Measurements from ENCODE around the gene HEPH. TPM values are rescaled to one million over a fixed set of nuclear protein-coding genes. Genes with fewer than 3 reads are reported as not detected.
"Not testable (repeated sequence)": the region's sequence is repeated elsewhere in the genome, so short reads cannot be mapped to it uniquely, and the experiment has no call there.

Gene HEPH
- polyA plus RNA-seq, 4 donors = 33.8 to 249 (median 56.8) TPM

DNA sequence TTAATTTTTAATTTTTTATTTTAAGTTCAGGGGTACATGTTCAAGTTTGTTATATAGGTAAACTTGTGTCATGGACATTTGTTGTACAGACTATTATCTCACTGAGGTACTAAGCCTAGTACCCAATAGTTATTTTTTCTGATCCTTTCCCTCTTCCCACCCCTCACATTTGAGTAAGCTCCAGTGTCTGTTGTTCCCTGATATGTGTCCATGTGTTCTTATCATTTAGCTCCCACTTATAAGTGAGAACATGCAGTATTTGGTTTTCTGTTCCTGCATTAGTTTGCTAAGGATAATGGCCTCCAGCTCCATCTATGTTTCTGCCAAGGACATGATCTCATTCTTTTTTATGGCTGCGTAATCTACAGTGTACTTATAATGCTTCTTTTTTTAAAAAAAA, 69.9 kb downstream of the HEPH start:
- FAIRE-seq; H3K4me3 ChIP-seq (ENCODE audit: low read depth in 1 of 3, low read length in 3 of 3); H3K4me1 ChIP-seq (ENCODE audit: control insufficient read depth in 3 of 3, insufficient read depth in 2 of 3, low read depth in 1 of 3, low read length in 2 of 3); H3K27ac ChIP-seq (ENCODE audit: low read depth in 1 of 3, low read length in 2 of 3); DNase-seq; H3K36me3 ChIP-seq (ENCODE audit: control insufficient read depth in 3 of 3, insufficient read depth in 2 of 3, low read depth in 1 of 3, low read length in 3 of 3); H3K9me3 ChIP-seq (ENCODE audit: control insufficient read depth in 2 of 2, insufficient read depth in 1 of 2, low read depth in 1 of 2, low read length in 1 of 2); H3K27me3 ChIP-seq (ENCODE audit: control insufficient read depth in 3 of 3, insufficient read depth in 3 of 3, low read length in 3 of 3): not testable (repeated sequence)
- WGBS, 3 donors = 90 to 100% (median 90%) methylated on average over 1 of the region's 1 CpG

DNA sequence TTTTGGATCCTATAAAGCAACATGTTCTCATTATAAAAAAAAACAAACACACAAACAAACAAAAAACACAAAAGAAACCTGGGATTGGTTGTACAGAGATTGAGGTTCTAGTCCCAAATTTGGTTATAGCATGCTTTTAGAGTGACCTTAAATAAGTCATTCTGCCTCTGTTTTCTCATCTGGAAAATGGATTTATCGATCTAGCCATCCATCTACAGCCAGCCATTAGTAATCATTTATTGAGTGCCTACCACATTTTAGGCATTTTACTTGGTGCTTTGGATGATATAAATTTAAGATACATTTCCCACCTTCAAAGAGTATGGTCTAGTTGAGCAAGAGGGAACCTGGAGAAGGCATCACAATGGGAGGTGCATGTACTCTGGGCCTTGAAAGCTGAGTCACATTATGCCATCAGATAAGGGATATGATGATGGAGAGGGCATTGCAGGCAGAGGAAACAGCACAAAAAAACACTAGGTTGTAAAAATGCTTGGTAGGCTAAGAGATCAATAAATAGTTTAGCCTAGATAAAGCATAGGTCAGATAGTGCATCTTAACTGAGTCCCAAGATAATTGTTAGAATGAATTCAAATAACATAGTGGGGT, 91.4 kb downstream of the HEPH start:
- peak in 1 of 2 donors; percentile 46 for DNase-seq
- Histone ChIP-seq H3K36me3 (ENCODE audit: control insufficient read depth in 3 of 3, insufficient read depth in 2 of 3, low read depth in 1 of 3, low read length in 3 of 3) (peaks cover 0 to 17% (median 14%) of the 10 kb centered on the region in 3 donors), H3K4me3 (ENCODE audit: low read depth in 1 of 3, low read length in 3 of 3) (no peak overlapping the region), H3K4me1 (ENCODE audit: control insufficient read depth in 3 of 3, insufficient read depth in 2 of 3, low read depth in 1 of 3, low read length in 2 of 3) (no peaks in the 10 kb centered on the region), H3K27ac (ENCODE audit: low read depth in 1 of 3, low read length in 2 of 3) (no peak overlapping the region), H3K9me3 (ENCODE audit: control insufficient read depth in 2 of 2, insufficient read depth in 1 of 2, low read depth in 1 of 2, low read length in 1 of 2) (peaks cover 0 to 3% of the 10 kb centered on the region in 2 donors), H3K27me3 (ENCODE audit: control insufficient read depth in 3 of 3, insufficient read depth in 3 of 3, low read length in 3 of 3) (no peaks in the 10 kb centered on the region)
- no peak for FAIRE-seq
- 71 to 96% (median 87%) methylated on average over 1 of the region's 1 CpG for WGBS, 3 donors

DNA sequence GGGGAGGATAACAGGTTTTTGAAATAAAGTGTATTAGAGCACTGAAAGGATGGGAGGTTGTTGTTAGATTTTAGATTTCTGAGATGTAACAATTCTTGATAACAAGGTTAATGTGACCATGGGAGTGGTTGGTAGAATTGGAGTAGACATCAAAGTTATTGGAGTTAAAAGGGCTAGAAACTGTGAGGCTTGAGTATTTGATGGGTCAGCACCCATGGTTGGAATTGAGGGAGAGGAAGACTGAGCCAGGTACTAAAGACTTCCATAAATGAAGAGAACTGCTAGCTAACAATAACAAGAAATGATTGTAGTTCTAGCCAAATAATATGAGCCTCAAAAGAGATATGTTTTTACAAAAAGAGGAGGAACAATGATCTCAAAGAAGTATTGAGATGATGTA, 98.8 kb downstream of the HEPH start:
- Histone ChIP-seq H3K27ac (ENCODE audit: low read depth in 1 of 3, low read length in 2 of 3) (no peak overlapping the region), H3K9me3 (ENCODE audit: control insufficient read depth in 2 of 2, insufficient read depth in 1 of 2, low read depth in 1 of 2, low read length in 1 of 2) (peaks cover 0 to 4% of the 10 kb centered on the region in 2 donors), H3K27me3 (ENCODE audit: control insufficient read depth in 3 of 3, insufficient read depth in 3 of 3, low read length in 3 of 3) (no peaks in the 10 kb centered on the region), H3K36me3 (ENCODE audit: control insufficient read depth in 3 of 3, insufficient read depth in 2 of 3, low read depth in 1 of 3, low read length in 3 of 3) (peaks cover 0 to 55% (median 17%) of the 10 kb centered on the region in 3 donors), H3K4me1 (ENCODE audit: control insufficient read depth in 3 of 3, insufficient read depth in 2 of 3, low read depth in 1 of 3, low read length in 2 of 3) (no peaks in the 10 kb centered on the region), H3K4me3 (ENCODE audit: low read depth in 1 of 3, low read length in 3 of 3) (no peak overlapping the region)
- FAIRE-seq (no peak), DNase-seq (no peak)

Other genes with a start within 250 kb of the HEPH start
- gene VSIG4, start 124.2 kb upstream of the HEPH start, polyA plus RNA-seq = 10 to 100 TPM in 2 of 4 donors, 1 to 10 TPM in 2; 5.2 to 90.1 (median 12.7) TPM

Data from small intestine (tissue), 7 donors.